Keratinocyte (primary cell): ENCODE measurements around the gene TENM4.

ENCODE experiments used
- CTCF ChIP-seq, 3 experiments: IDR thresholded peaks in 1 of 3; conservative IDR thresholded peaks in 1 of 3; optimal IDR thresholded peaks in 1 of 3; 2 replicates in 2 of 3; 3 replicates in 1 of 3; pipeline versions ENCODE3 to v1.5.1; 2011; ENCODE audit warnings: low read length in 3 of 3, mild to moderate bottlenecking in 3 of 3, moderate library complexity in 2 of 3, control low read depth in 1 of 3, inconsistent platforms in 1 of 3; ENCODE audit not compliant: insufficient read depth in 2 of 3; ENCODE audit errors: extremely low read depth in 1 of 3
- EZH2 ChIP-seq: IDR thresholded peaks from one replicate; pipeline ENCODE4 v1.6.1; 2012; ENCODE audit warnings: inconsistent platforms, mild to moderate bottlenecking, low read length, moderate library complexity

- TF ChIP-seq CTCF (optimal IDR thresholded peaks at IDR 0.05 in 1 of 3, IDR thresholded peaks at IDR 0.05 in 1 of 3, conservative IDR thresholded peaks at IDR 0.05 in 1 of 3; ENCODE audit: extremely low read depth in 1 of 3, insufficient read depth in 2 of 3, low read length in 3 of 3) (no peak), EZH2 (no peak)
These were observed 261.7 kb downstream of the TENM4 start for GRCh38 chr11:79179087-79179486.
